K562 (cell line): Measurements from ENCODE around the gene ARHGEF4. TPM values are rescaled to one million over a fixed set of nuclear protein-coding genes. Genes with fewer than 3 reads are reported as not detected.

Experiments used
- ARID2 ChIP-seq: fragments of 450-650 bp; IDR thresholded peaks from 2 replicates; pipeline ENCODE4 v1.6.1; 2017; ENCODE audit warnings: antibody characterized with exemption, mild to moderate bottlenecking
- BRCA1 ChIP-seq, 2 experiments: fragments of 450-650 bp in 1 of 2; sonication (generic) in 1 of 2; formaldehyde crosslinking in 1 of 2; IDR thresholded peaks; 2 replicates each; pipeline versions ENCODE4 v1.5.0 to v1.6.1; 2017 to 2020; ENCODE audit warnings: mild to moderate bottlenecking in 1 of 2, missing genetic modification reagents in 1 of 2
- BRD9 ChIP-seq: fragments of 450-650 bp; IDR thresholded peaks from 2 replicates; pipeline ENCODE4 v1.6.1; 2018; ENCODE audit warnings: low read depth; ENCODE audit not compliant: partially characterized antibody
- CREM ChIP-seq: IDR thresholded peaks from 2 replicates; pipeline ENCODE4 v1.6.1; 2014; ENCODE audit warnings: antibody characterized with exemption, low read depth
- KHSRP ChIP-seq: fragments of 450-650 bp; IDR thresholded peaks from 2 replicates; pipeline ENCODE4 v1.6.1; 2017
- MCM2 ChIP-seq: fragments of 450-650 bp; IDR thresholded peaks from 2 replicates; pipeline ENCODE4 v1.6.1; 2017; ENCODE audit warnings: low read depth, mild to moderate bottlenecking
- MTF1 ChIP-seq: fragments of 250-450 bp; sonication (Bioruptor Pico); IDR thresholded peaks from 2 replicates; pipeline ENCODE4 v1.9.0; 2021; ENCODE audit warnings: moderate library complexity, mild to moderate bottlenecking, inconsistent platforms, borderline replicate concordance
- SMARCA5 ChIP-seq: fragments of 450-650 bp; IDR thresholded peaks from 2 replicates; pipeline ENCODE4 v1.6.1; 2016
- STAT5A ChIP-seq: IDR thresholded peaks from 2 replicates; pipeline ENCODE4 v1.6.1; 2012; ENCODE audit warnings: low read length, inconsistent platforms, borderline replicate concordance
- ZC3H11A ChIP-seq: IDR thresholded peaks from 2 replicates; pipeline ENCODE4 v1.6.1; 2012; ENCODE audit warnings: low read depth, low read length, improper control_type of control experiment
- ZKSCAN1 ChIP-seq: fragments of 150-350 bp; IDR thresholded peaks from 2 replicates; pipeline ENCODE4 v1.6.1; 2016; ENCODE audit warnings: low read depth, low read length
- ZNF282 ChIP-seq: sonication (generic); formaldehyde crosslinking; IDR thresholded peaks from 2 replicates; pipeline ENCODE4 v1.8.1; 2023; ENCODE audit warnings: missing genetic modification reagents
- ZNF561 ChIP-seq: fragments of 450-650 bp; formaldehyde crosslinking; conservative IDR thresholded peaks from 2 replicates; pipeline ENCODE4 v1.4.0; 2020; ENCODE audit warnings: mild to moderate bottlenecking, moderate library complexity
- ZNF644 ChIP-seq: fragments of 200-800 bp; sonication (Bioruptor generic); IDR thresholded peaks from 2 replicates; pipeline ENCODE4 v1.6.1; 2016; ENCODE audit warnings: low read depth, missing genetic modification characterization, missing compliant biosample characterization
- polyA plus RNA-seq, 8 experiments: library from polyadenylated mRNA; depleted of rRNA in 4 of 8; stranded (reverse) in 5 of 8; unstranded in 3 of 8; fragments of >200 nt; fragmentation: Nextera tagmentation in 2 of 8; fragmentation: Illumina TruSeq in 1 of 8; extraction: Ambion mirVana in 2 of 8; extraction: Trizol in 1 of 8; gene quantifications; 2 replicates each; pipeline versions ENCODE4 v1.2.1 to v1.2.3, GENCODE V29; 2011 to 2014; ENCODE audit warnings: inconsistent platforms in 1 of 8, missing spikeins in 1 of 8
- total RNA-seq, 7 experiments: library from RNA; depleted of rRNA in 6 of 7; stranded (reverse); fragments of >200 nt in 6 of 7; fragmentation: Illumina TruSeq in 2 of 7; extraction: Trizol in 2 of 7; gene quantifications; 2 replicates each; pipeline versions ENCODE4 v1.2.1 to v1.2.3, GENCODE V29; 2011 to 2021; ENCODE audit warnings: low replicate concordance in 1 of 7
- TF ChIP-seq, protein P1 (sequence below): fragments of 200-800 bp; sonication (Bioruptor generic); IDR thresholded peaks from 2 replicates; pipeline ENCODE4 v1.6.1; 2017; ENCODE audit warnings: missing genetic modification characterization, missing compliant biosample characterization
- TF ChIP-seq, protein P2 (sequence below): sonication (generic); formaldehyde crosslinking; IDR thresholded peaks from 2 replicates; pipeline ENCODE4 v1.8.0; 2023; ENCODE audit warnings: mild to moderate bottlenecking, missing genetic modification reagents

ARHGEF4 gene
- total and polyA plus RNA-seq, 9 of the 15 experiments (the other 6 are each of a cell fraction or from before 2014, with no cell fraction given), result not detected

DNA sequence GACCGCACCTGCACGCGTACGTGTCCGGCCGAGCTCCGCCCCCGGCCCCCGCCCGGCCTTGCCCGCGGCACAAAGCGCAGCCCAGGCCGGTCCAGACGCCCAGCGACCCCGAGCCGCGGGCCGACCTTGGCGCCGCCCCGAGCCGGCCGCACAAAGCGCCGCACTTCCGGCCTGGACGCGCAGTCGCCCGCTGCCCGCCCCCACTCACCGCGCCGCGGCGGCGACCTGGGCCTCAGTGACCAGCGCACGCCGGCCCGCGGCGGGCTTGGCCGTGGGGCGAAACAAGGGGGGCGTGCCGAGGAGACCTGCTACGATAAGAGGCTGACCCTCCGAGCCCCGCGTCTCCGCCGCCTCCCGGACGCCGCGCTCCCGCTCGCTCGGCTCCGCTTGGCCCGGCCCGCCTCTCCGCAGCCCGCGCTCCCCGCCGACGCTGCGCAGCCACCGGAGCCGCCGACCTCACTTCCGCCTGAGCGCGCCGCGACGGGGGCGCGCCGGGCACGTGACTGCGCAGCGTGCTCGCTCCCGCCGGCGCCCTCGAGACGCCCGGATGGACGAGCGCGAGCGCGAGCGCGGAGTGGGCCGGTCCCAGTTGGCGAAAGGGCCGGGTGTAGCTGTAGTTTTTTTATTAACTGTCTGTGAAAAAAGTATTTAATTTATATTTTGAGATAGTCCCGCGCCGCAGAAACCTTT lies 256.4 kb downstream of the ARHGEF4 start, which contains the start of gene FAM168B (continued):
- no peak for TF ChIP-seq BRCA1 (IDR thresholded peaks at IDR 0.05)
- TF ChIP-seq BRCA1 (CRISPR knock-in tag; IDR thresholded peaks at IDR 0.05), result no peak
- TF ChIP-seq ZNF561 (CRISPR knock-in tag), result no peak
- TF ChIP-seq ARID2, result no peak
- no peak for TF ChIP-seq ZKSCAN1
- TF ChIP-seq, protein P1, sequence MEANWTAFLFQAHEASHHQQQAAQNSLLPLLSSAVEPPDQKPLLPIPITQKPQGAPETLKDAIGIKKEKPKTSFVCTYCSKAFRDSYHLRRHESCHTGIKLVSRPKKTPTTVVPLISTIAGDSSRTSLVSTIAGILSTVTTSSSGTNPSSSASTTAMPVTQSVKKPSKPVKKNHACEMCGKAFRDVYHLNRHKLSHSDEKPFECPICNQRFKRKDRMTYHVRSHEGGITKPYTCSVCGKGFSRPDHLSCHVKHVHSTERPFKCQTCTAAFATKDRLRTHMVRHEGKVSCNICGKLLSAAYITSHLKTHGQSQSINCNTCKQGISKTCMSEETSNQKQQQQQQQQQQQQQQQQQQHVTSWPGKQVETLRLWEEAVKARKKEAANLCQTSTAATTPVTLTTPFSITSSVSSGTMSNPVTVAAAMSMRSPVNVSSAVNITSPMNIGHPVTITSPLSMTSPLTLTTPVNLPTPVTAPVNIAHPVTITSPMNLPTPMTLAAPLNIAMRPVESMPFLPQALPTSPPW (CRISPR knock-in tag), result peak; percentile 88
- no peak for TF ChIP-seq MTF1 (CRISPR knock-in tag)
- no peak for TF ChIP-seq MCM2
- no peak for TF ChIP-seq KHSRP
- TF ChIP-seq ZC3H11A, result no peak
- no peak for TF ChIP-seq SMARCA5
- no peak for TF ChIP-seq STAT5A
- TF ChIP-seq, protein P2, sequence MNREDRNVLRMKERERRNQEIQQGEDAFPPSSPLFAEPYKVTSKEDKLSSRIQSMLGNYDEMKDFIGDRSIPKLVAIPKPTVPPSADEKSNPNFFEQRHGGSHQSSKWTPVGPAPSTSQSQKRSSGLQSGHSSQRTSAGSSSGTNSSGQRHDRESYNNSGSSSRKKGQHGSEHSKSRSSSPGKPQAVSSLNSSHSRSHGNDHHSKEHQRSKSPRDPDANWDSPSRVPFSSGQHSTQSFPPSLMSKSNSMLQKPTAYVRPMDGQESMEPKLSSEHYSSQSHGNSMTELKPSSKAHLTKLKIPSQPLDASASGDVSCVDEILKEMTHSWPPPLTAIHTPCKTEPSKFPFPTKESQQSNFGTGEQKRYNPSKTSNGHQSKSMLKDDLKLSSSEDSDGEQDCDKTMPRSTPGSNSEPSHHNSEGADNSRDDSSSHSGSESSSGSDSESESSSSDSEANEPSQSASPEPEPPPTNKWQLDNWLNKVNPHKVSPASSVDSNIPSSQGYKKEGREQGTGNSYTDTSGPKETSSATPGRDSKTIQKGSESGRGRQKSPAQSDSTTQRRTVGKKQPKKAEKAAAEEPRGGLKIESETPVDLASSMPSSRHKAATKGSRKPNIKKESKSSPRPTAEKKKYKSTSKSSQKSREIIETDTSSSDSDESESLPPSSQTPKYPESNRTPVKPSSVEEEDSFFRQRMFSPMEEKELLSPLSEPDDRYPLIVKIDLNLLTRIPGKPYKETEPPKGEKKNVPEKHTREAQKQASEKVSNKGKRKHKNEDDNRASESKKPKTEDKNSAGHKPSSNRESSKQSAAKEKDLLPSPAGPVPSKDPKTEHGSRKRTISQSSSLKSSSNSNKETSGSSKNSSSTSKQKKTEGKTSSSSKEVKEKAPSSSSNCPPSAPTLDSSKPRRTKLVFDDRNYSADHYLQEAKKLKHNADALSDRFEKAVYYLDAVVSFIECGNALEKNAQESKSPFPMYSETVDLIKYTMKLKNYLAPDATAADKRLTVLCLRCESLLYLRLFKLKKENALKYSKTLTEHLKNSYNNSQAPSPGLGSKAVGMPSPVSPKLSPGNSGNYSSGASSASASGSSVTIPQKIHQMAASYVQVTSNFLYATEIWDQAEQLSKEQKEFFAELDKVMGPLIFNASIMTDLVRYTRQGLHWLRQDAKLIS (CRISPR knock-in tag), result no peak
- TF ChIP-seq ZNF282, result no peak; the same call in 1 of the 2 replicates
- TF ChIP-seq ZNF644 (tag), result peak; percentile 87; the same call in 1 of the 2 replicates
- TF ChIP-seq CREM, result peak; percentile 81
- no peak for TF ChIP-seq BRD9
